HEK293 (cell line): ENCODE results near the gene TNKS1BP1.
"Not testable (repeated sequence)": the region's sequence is repeated elsewhere in the genome, so short reads cannot be mapped to it uniquely, and the experiment has no call there.

Source experiments
- CTCF ChIA-PET: fragments of 350-600 bp; formaldehyde crosslinking; extraction: SDS; loops from one replicate; lab custom pipeline; 2021; ENCODE audit warnings: antibody characterized with exemption; lab: Yijun Ruan, JAX
- POLR2A ChIA-PET: fragments of 300-600 bp; formaldehyde crosslinking; extraction: SDS; loops from one replicate; lab custom pipeline; 2020; ENCODE audit warnings: antibody characterized with exemption, inconsistent platforms; lab: Yijun Ruan, JAX
- H3K27ac ChIP-seq: fragments of 200-500 bp; sonication (Bioruptor generic); 2 replicates; pipeline ENCODE4 v1.5.1; 2014; ENCODE audit warnings: low read depth, low read length, control low read depth, inconsistent platforms; ENCODE audit errors: extremely low read depth
- H3K36me3 ChIP-seq, 2 experiments: fragments of 200-500 bp in 1 of 2; sonication (Bioruptor generic) in 1 of 2; 1 replicate in 1 of 2; 2 replicates in 1 of 2; pipeline ENCODE4 v1.5.1; 2014 to 2017; ENCODE audit warnings: inconsistent platforms in 2 of 2, low read length in 2 of 2; ENCODE audit not compliant: control insufficient read depth in 2 of 2, insufficient read depth in 1 of 2
- H3K4me1 ChIP-seq: fragments of 200-500 bp; sonication (Bioruptor generic); 2 replicates; pipeline ENCODE4 v1.5.1; 2014; ENCODE audit warnings: mild to moderate bottlenecking, low read length, inconsistent platforms; ENCODE audit not compliant: control insufficient read depth, insufficient read depth
- H3K4me3 ChIP-seq: 2 replicates; pipeline ENCODE4 v1.5.1; 2011; ENCODE audit warnings: low read depth, mild to moderate bottlenecking, control low read depth, low read length, moderate library complexity
- H3K9me3 ChIP-seq: fragments of 200-500 bp; sonication (Bioruptor generic); 2 replicates; pipeline ENCODE4 v1.5.1; 2014; ENCODE audit warnings: low read depth, low read length, inconsistent platforms; ENCODE audit not compliant: control insufficient read depth, insufficient read depth
- HOXC10 ChIP-seq: sonication (generic); formaldehyde crosslinking; IDR thresholded peaks from 2 replicates; pipeline ENCODE4 v1.8.1; 2023; ENCODE audit warnings: mild to moderate bottlenecking, missing genetic modification reagents
- ZBTB21 ChIP-seq: fragments of 450-650 bp; formaldehyde crosslinking; IDR thresholded peaks from 2 replicates; pipeline ENCODE4 v1.5.1; 2017; ENCODE audit warnings: missing biosample characterization, missing genetic modification characterization
- ZBTB48 ChIP-seq: fragments of 450-650 bp; formaldehyde crosslinking; IDR thresholded peaks from 2 replicates; pipeline ENCODE4 v1.5.1; 2016; ENCODE audit warnings: missing biosample characterization, missing genetic modification characterization
- ZBTB8A ChIP-seq: fragments of 450-650 bp; formaldehyde crosslinking; IDR thresholded peaks from 2 replicates; pipeline ENCODE4 v1.5.1; 2016; ENCODE audit warnings: missing biosample characterization, missing genetic modification characterization
- ZFHX2 ChIP-seq: fragments of 450-650 bp; formaldehyde crosslinking; conservative IDR thresholded peaks from 2 replicates; pipeline ENCODE4 v1.5.1; 2016; ENCODE audit warnings: missing biosample characterization, missing genetic modification characterization
- ZFP69B ChIP-seq: fragments of 450-650 bp; formaldehyde crosslinking; IDR thresholded peaks from 2 replicates; pipeline ENCODE4 v1.5.1; 2016; ENCODE audit warnings: missing biosample characterization, missing genetic modification characterization
- ZNF138 ChIP-seq: fragments of 450-650 bp; formaldehyde crosslinking; IDR thresholded peaks from 2 replicates; pipeline ENCODE4 v1.5.1; 2016; ENCODE audit warnings: missing biosample characterization, missing genetic modification characterization, borderline replicate concordance
- ZNF146 ChIP-seq: fragments of 450-650 bp; formaldehyde crosslinking; IDR thresholded peaks from 2 replicates; pipeline ENCODE4 v1.5.1; 2016; ENCODE audit warnings: missing biosample characterization, missing genetic modification characterization
- ZNF248 ChIP-seq: fragments of 450-650 bp; formaldehyde crosslinking; IDR thresholded peaks from 2 replicates; pipeline ENCODE4 v1.5.1; 2017; ENCODE audit warnings: missing biosample characterization, missing genetic modification characterization
- ZNF274 ChIP-seq, 2 experiments: fragments of 200-500 bp in 1 of 2; fragments of 450-650 bp in 1 of 2; sonication (Bioruptor generic) in 1 of 2; formaldehyde crosslinking in 1 of 2; IDR thresholded peaks; 2 replicates each; pipeline versions ENCODE4 v1.5.1 to v1.6.1; 2014 to 2016; ENCODE audit warnings: borderline replicate concordance in 1 of 2, inconsistent platforms in 1 of 2, low read length in 1 of 2, missing biosample characterization in 1 of 2, missing genetic modification characterization in 1 of 2
- ZNF341 ChIP-seq: fragments of 450-650 bp; formaldehyde crosslinking; IDR thresholded peaks from 2 replicates; pipeline ENCODE4; 2016; ENCODE audit warnings: low read depth, missing biosample characterization, missing genetic modification characterization
- ZNF366 ChIP-seq: fragments of 450-650 bp; formaldehyde crosslinking; conservative IDR thresholded peaks from 2 replicates; pipeline ENCODE4 v1.5.1; 2016; ENCODE audit warnings: missing biosample characterization, missing genetic modification characterization
- ZNF488 ChIP-seq: fragments of 450-650 bp; formaldehyde crosslinking; IDR thresholded peaks from 2 replicates; pipeline ENCODE4 v1.5.1; 2016; ENCODE audit warnings: missing biosample characterization, missing genetic modification characterization
- ZNF529 ChIP-seq: fragments of 450-650 bp; formaldehyde crosslinking; IDR thresholded peaks from 2 replicates; pipeline ENCODE4 v1.5.1; 2017; ENCODE audit warnings: missing genetic modification characterization, missing biosample characterization; ENCODE audit not compliant: insufficient replicate concordance
- ZNF530 ChIP-seq: fragments of 450-650 bp; formaldehyde crosslinking; IDR thresholded peaks from 2 replicates; pipeline ENCODE4 v1.5.1; 2016; ENCODE audit warnings: low read depth, missing biosample characterization, missing genetic modification characterization
- ZNF585B ChIP-seq: fragments of 450-650 bp; formaldehyde crosslinking; IDR thresholded peaks from 2 replicates; pipeline ENCODE4 v1.5.1; 2016; ENCODE audit warnings: missing biosample characterization, missing genetic modification characterization
- ZNF837 ChIP-seq: fragments of 450-650 bp; formaldehyde crosslinking; IDR thresholded peaks from 2 replicates; pipeline ENCODE4 v1.5.1; 2016; ENCODE audit warnings: missing biosample characterization, missing genetic modification characterization
- ZSCAN30 ChIP-seq: fragments of 450-650 bp; IDR thresholded peaks from 2 replicates; pipeline ENCODE4 v1.5.1; 2018; ENCODE audit warnings: missing biosample characterization, mild to moderate bottlenecking, missing genetic modification characterization, moderate library complexity
- TF ChIP-seq, protein P1 (sequence below): fragments of 450-650 bp; formaldehyde crosslinking; IDR thresholded peaks from 2 replicates; pipeline ENCODE4 v1.5.1; 2016; ENCODE audit warnings: missing biosample characterization, missing genetic modification characterization
- TF ChIP-seq, protein P2 (sequence below): sonication (generic); formaldehyde crosslinking; IDR thresholded peaks from 2 replicates; pipeline ENCODE4 v1.8.1; 2022; ENCODE audit warnings: mild to moderate bottlenecking, moderate library complexity, missing genetic modification reagents

The TNKS1BP1 gene

DNA sequence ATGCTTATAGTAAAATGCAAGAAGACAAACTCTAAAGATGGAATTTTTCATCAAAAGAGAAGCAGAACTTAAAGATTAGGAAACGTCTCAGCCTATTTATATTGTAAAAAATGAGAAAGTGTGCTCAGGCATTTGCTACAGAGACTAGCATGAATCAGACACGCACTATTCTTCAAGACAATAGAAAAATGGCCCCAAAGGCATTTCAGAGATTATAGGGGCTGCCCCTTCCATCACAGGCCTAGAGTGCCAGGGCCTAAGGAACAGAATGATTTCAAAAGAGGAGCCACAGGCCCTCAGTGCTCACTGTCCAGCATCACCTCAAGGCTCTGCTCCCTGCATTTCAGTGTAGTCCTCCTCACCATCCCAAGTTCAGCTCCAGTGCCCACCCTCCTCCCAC is 27.5 kb downstream of the TNKS1BP1 start:
- Histone ChIP-seq H3K36me3 (peaks cover 0 to 49% of the 10 kb centered on the region in 2 experiments; a peak in 2 of 3 replicates), H3K27ac (no peak overlapping the region), H3K9me3 (no peaks in the 10 kb centered on the region), H3K4me3 (no peak overlapping the region), H3K4me1 (peaks cover 3% of the 10 kb centered on the region; the same call in 1 of the 2 replicates)
- ChIA-PET POLR2A (no interaction called here), CTCF (no interaction called here)
- TF ChIP-seq ZNF529 (tag by site-specific recombination) (no peak), ZNF146 (tag by site-specific recombination) (no peak), ZNF530 (tag by site-specific recombination) (no peak), ZNF488 (tag by site-specific recombination) (no peak), ZFHX2 (tag by site-specific recombination) (no peak), ZSCAN30 (tag by site-specific recombination) (no peak), ZFP69B (tag by site-specific recombination) (no peak), ZBTB21 (tag by site-specific recombination) (no peak), ZNF248 (no peak), ZNF837 (tag by site-specific recombination) (no peak), ZBTB8A (tag by site-specific recombination) (no peak), ZNF585B (tag by site-specific recombination) (no peak), ZNF366 (tag by site-specific recombination) (no peak), ZNF274 (IDR thresholded peaks at IDR 0.05; ENCODE audit: low read length) (no peak), ZNF274 (tag by site-specific recombination; IDR thresholded peaks at IDR 0.05; ENCODE audit: borderline replicate concordance) (no peak), ZNF341 (no peak), ZBTB48 (tag by site-specific recombination) (no peak), ZNF138 (tag by site-specific recombination) (no peak), HOXC10 (no peak)
- TF ChIP-seq, protein P1, sequence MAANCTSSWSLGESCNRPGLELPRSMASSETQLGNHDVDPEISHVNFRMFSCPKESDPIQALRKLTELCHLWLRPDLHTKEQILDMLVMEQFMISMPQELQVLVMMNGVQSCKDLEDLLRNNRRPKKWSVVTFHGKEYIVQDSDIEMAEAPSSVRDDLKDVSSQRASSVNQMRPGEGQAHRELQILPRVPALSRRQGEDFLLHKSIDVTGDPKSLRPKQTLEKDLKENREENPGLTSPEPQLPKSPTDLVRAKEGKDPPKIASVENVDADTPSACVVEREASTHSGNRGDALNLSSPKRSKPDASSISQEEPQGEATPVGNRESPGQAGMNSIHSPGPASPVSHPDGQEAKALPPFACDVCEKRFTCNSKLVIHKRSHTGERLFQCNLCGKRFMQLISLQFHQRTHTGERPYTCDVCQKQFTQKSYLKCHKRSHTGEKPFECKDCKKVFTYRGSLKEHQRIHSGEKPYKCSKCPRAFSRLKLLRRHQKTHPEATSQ (tag by site-specific recombination), result no peak
- TF ChIP-seq, protein P2, sequence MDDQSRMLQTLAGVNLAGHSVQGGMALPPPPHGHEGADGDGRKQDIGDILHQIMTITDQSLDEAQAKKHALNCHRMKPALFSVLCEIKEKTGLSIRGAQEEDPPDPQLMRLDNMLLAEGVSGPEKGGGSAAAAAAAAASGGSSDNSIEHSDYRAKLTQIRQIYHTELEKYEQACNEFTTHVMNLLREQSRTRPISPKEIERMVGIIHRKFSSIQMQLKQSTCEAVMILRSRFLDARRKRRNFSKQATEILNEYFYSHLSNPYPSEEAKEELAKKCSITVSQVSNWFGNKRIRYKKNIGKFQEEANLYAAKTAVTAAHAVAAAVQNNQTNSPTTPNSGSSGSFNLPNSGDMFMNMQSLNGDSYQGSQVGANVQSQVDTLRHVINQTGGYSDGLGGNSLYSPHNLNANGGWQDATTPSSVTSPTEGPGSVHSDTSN (CRISPR knock-in tag), result no peak

GRCh38 chr11:57296205-57296604 is 28.5 kb downstream of the TNKS1BP1 start:
- POLR2A ChIA-PET, H3K9me3 ChIP-seq, H3K27ac ChIP-seq, H3K4me3 ChIP-seq, CTCF ChIA-PET, H3K4me1 ChIP-seq: not testable (repeated sequence)
- H3K36me3 ChIP-seq, result peaks cover 0 to 39% of the 10 kb centered on the region in 2 experiments; a peak in 2 of 3 replicates
